Measurements from ENCODE around the gene GNB1.

GNB1 gene

DNA sequence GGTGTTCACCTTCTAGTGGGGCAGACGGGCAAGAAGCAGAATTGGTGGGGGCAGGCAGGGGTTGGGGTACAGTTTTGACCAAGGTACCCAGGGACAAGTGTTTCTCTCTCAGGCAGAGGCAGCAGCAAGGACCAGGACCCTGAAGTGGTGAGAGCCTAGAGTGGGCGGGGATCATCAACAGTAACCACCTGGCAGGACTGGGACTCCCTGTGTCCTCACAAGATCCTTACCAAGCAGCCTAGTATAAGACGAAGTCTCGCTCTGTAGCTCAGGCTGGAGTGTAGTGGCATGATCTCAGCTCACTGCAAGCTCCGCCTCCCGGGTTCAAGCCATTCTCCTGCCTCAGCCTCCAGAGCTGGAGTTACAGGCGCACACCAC is 109.4 kb downstream of the GNB1 start:
- DNase-seq (ENCODE audit: low spot score): no peak

DNA sequence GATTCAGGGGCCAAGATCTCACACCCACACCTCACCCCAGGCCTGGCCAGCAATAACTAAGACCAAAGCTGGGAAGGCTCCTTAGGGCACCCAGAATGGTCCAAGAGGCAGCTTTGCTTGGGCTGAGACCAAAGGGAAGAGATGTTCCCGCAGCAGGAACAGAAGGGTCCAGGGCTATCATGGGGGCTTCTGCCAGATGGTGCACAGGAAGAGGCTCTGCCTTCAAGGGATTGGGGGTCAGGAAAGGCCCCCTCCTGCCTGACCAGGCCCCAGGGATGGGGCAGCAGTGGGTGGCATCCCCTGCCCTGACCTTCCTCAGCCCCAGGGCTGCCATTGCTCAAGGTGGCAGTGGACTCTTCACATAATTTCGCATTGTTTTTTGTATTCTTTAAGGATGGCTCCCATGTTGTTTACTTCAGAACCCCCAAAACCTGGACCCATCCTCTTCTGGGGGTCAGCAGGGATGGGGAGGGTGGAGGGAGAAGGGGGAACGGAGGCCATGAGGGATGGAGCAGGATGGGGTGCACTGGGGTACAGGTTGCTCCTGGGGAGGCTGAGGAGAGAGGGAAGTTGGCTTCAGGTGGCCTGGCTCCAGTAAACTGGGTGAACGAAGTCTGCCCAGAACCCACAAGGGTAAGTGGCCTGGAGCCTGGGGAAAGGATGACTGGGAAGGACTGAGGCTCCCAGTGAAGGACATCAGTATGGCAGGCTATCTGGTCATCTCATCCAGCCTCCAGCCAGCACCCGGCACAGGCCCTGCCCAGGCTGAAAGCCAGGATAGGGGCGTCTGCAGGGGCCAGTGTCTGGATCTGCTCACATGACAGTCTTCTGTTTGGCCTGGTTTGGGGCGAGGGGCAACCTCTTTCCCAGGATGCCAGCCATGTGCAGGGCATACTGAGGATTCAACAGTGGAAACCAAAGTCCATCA is 110.0 kb downstream of the GNB1 start:
- no peak for DNase-seq (ENCODE audit: low spot score)

DNA sequence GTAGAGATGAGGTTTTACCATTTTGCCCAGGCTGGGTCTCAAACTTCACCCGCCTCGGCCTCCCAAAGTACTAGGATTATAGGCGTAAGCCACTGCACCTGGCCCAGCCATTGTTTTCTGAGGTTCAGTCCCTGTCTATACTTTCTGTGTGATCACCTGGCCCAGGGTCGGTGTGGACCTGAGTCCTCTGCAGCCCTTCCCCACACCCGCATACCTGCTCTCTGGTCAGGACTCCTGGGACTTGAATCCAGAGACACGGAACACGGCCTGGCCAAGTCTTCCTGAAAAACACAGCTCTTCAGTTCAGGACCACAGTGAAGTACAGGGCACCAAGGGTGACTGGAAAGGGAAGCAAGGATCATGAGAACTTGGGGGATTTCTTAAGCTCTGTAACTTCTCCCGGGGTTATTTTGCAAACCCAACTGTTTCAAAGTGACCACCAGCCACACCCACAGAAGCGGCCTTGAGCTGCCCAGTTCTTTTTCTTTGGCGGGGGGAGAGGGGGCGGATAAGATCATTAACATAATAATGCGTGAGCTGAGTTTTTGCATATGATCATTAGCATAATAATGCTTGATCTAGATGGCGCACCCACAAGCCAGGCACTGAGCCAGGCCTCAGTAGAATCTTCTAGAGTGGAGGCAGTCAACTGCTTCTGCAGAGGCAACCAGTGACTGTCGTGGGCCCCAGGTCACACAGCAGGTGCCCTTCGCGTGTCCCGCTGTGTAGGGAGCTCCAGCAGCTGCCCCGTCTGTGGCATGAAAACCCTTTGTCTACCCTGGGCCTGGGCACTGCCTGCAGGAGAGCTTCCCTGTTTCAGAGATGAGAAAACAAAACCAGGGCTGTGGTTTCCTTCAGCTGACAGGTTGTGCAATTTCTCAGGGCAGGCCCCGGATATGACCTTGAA is 110.9 kb downstream of the GNB1 start:
- peak; percentile 54 for DNase-seq (ENCODE audit: low spot score)

DNA sequence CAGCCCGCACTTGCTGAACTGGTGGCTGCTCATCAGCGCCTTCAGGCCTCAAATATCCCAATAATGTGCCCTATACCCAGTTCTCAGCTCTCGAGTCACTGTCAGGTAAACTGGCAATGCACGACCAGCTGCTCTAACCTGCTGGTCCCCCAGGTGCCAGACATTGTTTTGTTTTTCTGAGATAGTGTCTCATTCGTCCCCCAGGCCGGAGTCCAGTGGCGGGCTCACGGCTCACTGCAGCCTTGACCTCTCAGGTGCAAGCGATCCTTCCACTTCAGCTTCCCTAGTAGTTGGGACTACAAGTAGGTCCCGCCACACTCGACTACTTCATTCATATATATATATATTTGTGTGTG is 111.6 kb downstream of the GNB1 start:
- no peak for DNase-seq (ENCODE audit: low spot score)

DNA sequence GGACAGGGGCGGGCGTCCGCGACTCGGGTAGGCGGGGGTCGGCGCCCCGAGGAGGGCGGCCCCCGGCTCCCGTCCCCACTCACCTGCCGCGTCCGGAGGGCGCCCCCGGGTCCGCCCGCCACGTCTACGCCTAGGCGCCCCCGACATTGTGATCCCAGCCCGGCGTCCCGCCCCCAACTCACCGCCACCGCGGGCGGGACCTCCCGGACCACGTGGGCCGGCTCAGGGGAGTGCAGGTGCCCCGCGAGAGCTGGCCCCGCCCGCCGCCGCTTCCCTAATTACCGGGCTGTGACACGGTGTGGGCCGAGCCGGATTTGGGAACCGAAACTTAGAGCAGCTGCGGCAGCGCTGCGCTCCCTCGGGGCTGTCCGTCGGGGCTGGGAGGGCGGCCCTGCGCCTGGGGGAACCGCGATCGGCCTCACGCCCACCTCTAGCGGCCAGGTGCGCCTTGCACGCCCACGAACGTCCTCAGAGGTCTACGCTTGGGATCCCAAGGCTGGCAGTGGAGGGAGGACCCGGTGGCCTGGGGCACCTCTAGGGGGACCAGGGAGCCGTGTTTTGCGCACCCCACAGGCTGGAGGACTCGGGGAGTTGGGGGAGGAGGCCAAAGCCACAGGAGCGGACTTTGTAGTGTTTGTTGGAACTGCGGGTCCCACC is 112.1 kb downstream of the GNB1 start:
- DNase-seq (ENCODE audit: low spot score): peak; percentile 56

DNA sequence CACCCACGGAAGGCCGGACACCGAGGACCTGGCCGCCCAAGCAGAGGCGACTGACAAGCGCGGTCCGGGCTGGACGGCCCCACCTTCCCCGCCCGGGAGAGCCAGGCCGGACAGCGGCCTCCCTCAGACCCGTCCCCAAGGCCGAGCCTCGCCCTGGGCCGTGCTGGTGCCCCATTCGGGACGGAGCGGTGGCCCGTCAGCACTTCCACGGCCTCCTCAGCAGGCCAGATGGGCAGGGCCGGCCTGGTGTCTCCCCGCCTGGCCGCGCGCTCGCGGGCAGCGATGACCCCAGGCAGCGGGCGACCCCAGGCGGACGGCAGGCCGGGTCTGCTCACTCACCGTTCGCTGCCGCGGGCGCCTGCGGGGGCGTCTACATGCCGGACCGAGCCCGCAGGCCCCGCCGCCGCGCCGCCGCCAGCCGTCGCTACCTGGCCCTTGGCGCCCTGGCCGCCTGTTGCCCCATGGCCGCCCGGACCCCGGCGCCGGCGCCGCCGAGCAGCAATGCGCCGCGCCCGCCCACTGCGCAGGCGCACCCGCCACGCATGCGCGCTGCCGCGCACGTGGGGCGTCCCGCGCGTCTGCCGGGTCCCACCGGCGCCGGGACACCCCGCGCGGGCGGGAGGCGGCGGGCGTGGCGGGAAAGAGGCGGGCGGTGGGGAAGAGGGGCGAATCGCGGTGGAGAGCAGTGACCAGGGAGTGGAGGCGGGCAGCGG is 112.8 kb downstream of the GNB1 start, which contains the start of gene NADK:
TSS of gene NADK (minus strand) at position 521 of the 713 bp plus-strand sequence. CDS start 13,064 bp downstream, outside the sequence.
- DNase-seq (ENCODE audit: low spot score): peak; percentile 51

DNA sequence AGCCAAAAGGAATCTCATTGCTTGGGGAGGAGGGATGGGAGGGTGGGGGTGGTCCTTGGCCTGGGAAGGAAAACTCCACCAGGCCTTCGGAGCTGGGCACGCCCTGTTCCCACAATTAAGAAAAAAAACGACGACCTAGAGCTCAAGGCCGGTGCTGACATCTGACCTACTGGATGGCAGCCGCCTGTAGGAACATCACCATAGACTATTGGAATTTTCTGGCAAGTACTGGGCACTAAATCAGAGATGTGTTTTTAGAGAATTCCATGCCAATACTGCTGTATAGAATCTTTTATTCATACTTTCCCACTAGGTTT is 113.3 kb downstream of the GNB1 start:
- no peak for DNase-seq (ENCODE audit: low spot score)

DNA sequence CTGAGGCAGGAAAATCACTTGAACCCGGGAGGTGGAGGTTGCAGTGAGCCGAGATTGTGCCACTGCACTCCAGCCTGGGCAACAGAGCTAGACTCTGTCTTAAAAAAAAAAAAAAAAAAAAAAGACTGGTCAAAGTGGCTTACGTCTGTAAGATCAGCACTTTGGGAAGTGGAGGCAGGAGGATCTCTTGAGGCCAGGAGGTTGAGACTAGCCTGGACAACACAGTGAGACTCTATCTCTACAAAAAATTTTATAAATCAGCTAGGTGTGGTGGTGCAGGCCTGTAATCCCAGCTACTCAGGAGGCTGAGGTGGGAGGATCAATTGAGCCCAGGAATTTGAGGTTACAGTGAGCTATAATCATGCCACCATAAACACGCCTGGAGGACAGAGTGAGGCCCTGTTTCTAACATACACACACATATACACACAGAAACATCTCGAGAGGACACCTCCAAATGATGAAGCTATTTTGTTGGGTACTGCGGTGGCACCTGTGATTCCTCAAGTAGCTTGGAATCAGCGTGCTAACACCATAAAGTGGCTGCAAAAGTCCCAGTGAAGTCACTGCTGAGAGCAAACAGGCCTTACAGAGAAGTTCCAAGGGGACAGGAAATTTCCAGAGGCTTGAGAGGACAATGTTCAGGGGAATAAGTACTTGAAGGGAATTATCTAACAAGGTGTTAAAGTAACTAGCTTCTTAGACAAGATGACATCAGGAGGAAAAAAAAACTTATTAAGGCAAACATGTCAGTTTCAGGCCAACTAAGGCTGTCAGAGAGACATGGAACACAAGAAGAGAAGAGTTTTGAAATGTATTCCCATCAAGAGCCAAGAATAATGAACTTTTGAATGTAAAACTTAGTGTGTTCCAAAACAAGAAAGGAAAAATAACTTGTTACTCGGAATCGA is 114.0 kb downstream of the GNB1 start:
- DNase-seq (ENCODE audit: low spot score): no peak

DNA sequence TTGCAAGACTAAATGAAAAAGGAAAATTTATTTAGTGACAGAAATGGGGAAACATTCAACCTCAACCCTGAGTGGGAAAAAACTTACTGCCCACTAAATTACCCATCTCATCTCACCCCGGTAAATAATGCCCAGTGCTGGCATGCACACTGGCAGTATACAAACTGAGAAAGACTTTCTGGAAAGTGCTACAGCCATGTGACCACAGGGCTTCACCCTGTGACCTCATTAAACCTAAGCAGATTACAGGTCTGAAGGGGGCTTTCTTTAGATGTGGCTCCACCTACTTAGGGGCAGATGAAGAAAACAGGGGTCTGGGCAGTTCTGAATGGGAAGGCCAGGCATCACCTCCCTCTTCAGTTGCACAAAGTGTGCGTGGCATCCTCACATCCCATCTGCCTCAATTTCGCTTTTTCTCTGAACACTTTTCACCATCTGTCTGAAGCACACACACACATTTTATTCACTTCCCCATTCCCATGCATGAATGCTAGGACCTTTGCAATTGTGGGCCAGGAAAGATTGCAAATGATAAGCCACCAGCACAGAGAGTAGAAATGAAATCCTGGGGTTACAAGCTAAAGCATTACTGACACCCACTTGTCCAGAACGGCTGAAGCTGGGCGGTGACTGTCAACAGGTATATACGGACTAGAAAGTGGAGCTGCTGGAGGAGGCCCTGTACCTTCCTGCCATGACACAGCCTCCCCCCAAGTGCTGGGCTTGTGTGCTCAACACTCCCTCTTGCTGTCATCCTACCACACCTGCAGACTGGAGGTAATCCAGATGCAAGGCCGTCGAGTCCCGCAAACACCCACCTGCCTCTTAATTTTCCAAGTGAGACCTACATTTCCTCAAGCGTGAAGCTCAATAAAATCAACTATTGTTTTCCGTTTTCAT is 115.3 kb downstream of the GNB1 start:
- no peak for DNase-seq (ENCODE audit: low spot score)

DNA sequence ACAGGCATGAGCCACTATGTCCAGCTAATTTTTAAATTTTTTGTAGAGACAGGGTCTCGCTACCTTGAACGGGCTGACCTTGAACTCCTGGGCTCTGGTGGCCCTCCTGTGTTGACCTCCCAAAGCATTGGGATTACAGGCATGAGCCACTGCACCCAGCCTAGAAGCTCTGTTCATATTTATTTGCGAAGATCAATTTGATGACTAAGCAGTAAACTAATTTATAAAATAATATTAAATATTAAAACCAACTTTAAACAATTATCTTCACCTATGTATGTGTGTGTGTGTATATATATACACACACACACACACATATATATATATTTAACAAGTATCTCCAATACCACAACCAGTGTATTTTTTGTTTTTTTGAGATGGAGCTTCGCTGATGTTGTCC is 117.0 kb downstream of the GNB1 start:
- no peak for DNase-seq (ENCODE audit: low spot score)

DNA sequence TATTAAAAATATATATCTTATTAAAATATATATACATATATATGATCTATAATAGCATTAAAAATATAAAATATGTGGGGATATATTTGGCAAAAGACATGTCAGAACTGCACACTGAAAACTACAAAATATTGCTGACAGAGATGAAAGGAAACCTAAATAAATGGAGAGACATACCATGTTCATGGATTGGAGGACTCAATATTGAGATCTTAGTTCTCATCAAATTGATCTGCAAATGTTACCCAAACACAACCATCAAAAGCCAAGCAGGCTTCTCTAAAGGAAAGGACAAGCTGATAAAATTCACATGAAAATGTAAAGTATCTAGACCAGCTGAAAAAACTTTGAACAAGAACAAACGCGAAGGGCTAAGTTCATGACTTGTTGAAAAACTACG is 119.8 kb downstream of the GNB1 start:
- no peak for DNase-seq (ENCODE audit: low spot score)

DNA sequence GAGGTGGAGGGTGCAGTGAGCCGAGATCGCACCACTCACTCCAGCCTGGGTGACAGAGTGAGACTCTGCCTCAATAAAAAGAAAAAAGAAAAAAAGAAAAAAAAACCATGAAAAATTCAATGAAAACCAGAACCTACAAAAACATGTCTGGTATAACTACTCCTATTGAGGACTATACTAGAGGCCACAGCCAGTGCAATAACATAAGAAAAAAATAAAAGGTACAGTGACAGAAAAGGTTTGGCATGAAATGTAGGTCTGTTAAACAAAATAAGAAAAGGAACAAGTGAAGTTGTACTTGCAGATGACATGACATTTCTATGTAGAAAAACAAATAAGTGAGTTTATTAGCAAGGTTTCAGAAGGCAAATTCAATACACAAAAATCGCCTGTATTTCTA is 120.8 kb downstream of the GNB1 start:
- DNase-seq (ENCODE audit: low spot score): no peak

DNA sequence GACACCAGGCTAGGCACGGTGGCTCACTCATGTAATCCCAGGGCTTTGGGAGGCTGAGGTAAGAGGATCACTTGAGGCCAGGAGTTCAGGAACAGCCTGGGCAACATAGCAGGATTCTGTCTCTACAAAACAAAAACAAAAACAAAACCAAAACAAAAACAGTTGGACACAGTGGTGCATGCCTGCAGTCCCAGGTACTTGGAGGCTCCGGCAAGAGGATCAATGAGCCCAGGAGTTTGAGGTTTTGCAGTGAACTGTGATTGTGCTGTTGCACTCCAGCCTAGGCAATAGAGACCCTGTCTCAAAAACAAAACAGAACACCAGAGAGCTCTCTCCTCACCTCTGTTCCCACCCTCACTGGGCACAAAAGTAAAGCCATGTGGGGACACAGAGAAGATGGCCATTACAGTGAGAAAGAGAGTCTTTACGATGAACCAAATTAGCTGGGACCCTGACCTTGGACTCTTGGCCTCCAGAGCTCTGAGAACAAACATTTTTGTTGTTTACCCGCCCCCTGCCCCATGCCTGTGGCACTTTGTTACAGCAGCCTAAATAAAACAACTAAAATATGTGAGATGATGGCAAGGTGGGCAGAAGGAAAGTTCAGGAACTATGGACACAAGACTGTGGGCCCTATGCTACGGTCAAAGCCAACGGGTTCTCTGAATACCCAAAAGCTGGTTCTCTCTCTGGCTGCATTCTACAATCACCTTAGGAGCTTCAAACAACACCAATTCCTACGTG is 122.5 kb downstream of the GNB1 start:
- DNase-seq (ENCODE audit: low spot score): no peak

DNA sequence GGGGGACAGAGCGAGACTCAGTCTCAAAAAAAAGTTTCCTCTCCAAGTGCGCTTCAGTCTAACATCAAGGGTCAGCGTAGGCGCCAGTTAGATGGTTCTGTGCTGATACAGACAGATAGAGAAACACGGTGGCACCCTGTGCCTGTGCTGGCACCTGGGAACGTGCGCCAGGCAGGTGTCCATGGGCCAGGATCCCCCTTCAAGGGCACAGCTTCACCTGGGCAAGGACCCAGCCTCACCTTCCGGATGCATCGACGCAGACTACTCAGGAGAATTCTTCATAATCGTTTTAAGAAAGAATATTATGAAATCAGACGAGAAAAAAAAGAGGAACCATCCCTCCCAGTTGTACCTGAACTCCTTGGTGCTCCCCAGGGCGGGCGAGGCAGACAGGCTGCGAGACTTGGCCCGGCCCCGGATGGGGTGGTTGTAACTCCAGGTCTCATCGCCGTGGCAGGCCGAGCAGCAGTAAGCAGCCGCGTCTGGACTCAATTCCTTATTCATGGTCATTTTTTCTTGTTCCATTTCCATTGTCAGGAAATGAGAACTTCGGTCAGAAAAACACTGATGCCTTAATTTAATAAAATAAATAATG is 125.9 kb downstream of the GNB1 start:
- no peak for DNase-seq (ENCODE audit: low spot score)

DNA sequence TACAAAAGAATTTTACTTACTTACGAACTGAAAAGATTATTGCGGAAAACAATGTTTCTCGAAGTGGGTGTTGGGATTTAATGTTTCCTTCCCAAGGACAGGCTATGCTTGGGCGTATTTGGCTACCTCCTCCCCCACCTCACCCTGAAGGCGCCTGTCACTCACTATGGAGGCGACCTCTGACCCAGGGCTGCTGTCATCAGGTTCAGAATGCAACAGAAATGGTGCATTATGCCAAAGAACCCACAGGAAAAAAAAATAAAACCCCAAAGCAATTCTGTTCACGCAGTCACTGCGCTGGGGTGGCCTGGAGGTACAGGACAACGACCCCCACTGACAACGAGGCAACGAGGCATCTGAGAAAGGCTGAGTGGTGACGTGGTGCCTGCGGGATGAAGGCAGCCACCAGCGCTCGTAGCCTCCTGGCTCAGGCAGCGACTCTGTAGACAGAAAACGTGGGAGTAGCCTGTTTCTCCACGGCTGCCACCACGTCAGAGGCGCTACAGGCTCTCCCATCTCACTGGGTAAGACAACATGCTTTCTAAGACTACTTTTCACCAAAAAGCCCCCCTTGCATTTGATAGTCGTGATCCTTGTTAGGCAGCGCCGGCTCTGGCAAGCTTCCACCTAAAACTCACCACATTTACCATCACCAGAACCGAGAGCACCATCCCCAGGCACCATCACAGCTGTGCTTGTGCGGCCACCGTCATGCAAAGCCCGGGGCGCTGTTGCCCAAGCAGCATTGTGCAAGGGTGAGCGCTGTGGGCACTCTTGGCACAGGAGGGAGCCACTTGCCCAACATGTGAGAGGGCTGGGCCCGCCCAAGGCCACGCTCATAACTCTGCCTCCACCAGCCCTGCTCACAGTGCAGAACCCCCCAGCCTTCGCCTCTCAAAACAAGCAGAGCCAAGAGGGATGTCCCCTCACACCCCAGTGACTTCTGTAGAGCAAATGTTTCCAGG is 126.9 kb downstream of the GNB1 start:
- peak; percentile 69 for DNase-seq (ENCODE audit: low spot score)

DNA sequence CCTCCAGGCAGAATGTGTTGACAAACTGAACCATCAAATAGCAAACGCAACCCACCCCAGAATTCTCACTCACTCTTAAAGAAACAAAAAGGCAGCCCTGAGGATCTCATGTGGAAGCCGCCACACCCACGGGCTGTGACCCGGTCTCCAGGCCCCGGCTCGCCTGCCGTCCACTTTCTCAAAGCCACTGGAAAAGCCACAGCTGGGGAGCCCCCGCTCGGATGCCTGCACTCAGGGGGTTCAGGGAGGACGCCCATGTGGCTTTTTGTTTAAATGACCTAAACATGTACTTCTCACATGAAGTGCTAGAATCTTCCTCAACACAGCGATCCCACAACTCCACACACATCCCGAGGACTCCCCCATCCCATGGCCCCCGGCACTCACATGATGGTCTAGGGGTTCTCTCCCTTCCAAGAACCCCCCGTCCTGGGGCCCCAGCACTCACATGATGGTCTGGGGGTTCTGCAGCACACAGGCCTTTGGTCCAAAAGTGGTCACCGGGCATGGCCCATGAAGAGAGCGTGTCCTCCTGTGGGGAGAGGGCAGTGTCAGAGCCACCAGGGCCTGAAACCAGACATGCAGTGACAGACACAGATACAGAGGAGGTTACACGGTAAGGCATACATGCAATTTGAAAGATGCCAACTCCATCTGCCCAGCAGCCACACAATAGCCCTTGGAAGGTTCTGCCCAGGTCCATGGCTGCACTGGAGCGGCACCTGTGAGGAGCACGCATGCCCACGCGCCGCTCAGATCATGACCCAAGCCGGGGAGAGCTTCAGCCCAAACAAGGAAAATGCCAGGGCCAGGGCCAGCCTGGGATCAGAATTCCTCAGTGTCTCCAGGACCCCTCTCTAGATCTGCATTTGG is 129.1 kb downstream of the GNB1 start:
- no peak for DNase-seq (ENCODE audit: low spot score)

Measured in Ammon's horn (tissue), 1 donor.